DOHH2 (cell line): ENCODE data around the gene SMG5.
"Not testable (repeated sequence)": the region's sequence is repeated elsewhere in the genome, so short reads cannot be mapped to it uniquely, and the experiment has no call there.

Experiments
- H3F3A ChIP-seq: fragments of 200-600 bp; sonication (generic), shearing (Covaris generic); 2 replicates; pipeline ENCODE4 v1.6.0; 2016; ENCODE audit warnings: antibody characterized with exemption, mild to moderate bottlenecking; ENCODE audit not compliant: control insufficient read depth, insufficient read depth
- H3K27ac ChIP-seq: fragments of 200-600 bp; sonication (generic); 2 replicates; pipeline ENCODE4 v1.5.1; 2014; ENCODE audit warnings: low read depth, mild to moderate bottlenecking, low read length, moderate library complexity
- H3K27me3 ChIP-seq: fragments of 200-600 bp; sonication (generic); 2 replicates; pipeline ENCODE4 v1.6.1; 2014; ENCODE audit warnings: mild to moderate bottlenecking, low read length, mixed read lengths; ENCODE audit not compliant: control insufficient read depth
- H3K36me3 ChIP-seq: fragments of 200-600 bp; sonication (generic); 2 replicates; pipeline ENCODE4 v1.6.1; 2014; ENCODE audit warnings: mild to moderate bottlenecking, low read length, moderate library complexity, mixed read lengths; ENCODE audit not compliant: control insufficient read depth
- H3K4me1 ChIP-seq: fragments of 200-600 bp; sonication (generic); 2 replicates; pipeline ENCODE4 v1.6.1; 2014; ENCODE audit warnings: mild to moderate bottlenecking, low read length, mixed read lengths; ENCODE audit not compliant: control insufficient read depth
- H3K4me2 ChIP-seq: fragments of 200-600 bp; sonication (generic); 2 replicates; pipeline ENCODE4 v1.6.0; 2014; ENCODE audit warnings: mild to moderate bottlenecking, low read length, moderate library complexity
- H3K4me3 ChIP-seq: fragments of 200-600 bp; sonication (generic); 2 replicates; pipeline ENCODE4 v1.5.1; 2014; ENCODE audit warnings: mild to moderate bottlenecking, low read length, mixed read lengths
- H3K79me2 ChIP-seq: fragments of 200-600 bp; sonication (generic); 2 replicates; pipeline ENCODE4 v1.6.1; 2014; ENCODE audit warnings: mild to moderate bottlenecking, low read length, mixed read lengths; ENCODE audit not compliant: control insufficient read depth
- H3K9me2 ChIP-seq: fragments of 200-600 bp; sonication (generic); replicated peaks from 2 replicates; pipeline ENCODE4 v1.6.1; 2014; ENCODE audit warnings: mild to moderate bottlenecking, low read length, mixed read lengths; ENCODE audit not compliant: control insufficient read depth
- H3K9me3 ChIP-seq: fragments of 200-600 bp; sonication (generic); 2 replicates; pipeline ENCODE4 v1.6.1; 2014; ENCODE audit warnings: antibody characterized with exemption, low read length, mixed read lengths; ENCODE audit not compliant: control insufficient read depth, insufficient read depth
- H4K20me1 ChIP-seq: fragments of 200-600 bp; sonication (generic); 2 replicates; pipeline ENCODE4 v1.6.0; 2014; ENCODE audit warnings: low read depth, mild to moderate bottlenecking, antibody characterized with exemption, low read length, moderate library complexity; ENCODE audit not compliant: control insufficient read depth, insufficient read depth
- CTCF ChIP-seq: fragments of 200-600 bp; sonication (generic); IDR thresholded peaks from one replicate; pipeline ENCODE4 v1.5.1; 2014; ENCODE audit warnings: antibody characterized with exemption, mild to moderate bottlenecking, low read depth, low read length; ENCODE audit not compliant: poor library complexity, severe bottlenecking
- EZH2phosphoT487 ChIP-seq: fragments of 200-600 bp; sonication (generic); IDR thresholded peaks from 2 replicates; pipeline ENCODE4 v1.6.1; 2017; ENCODE audit warnings: borderline replicate concordance, mild to moderate bottlenecking, antibody characterized with exemption, low read length, moderate library complexity, mixed read lengths

The SMG5 gene

DNA sequence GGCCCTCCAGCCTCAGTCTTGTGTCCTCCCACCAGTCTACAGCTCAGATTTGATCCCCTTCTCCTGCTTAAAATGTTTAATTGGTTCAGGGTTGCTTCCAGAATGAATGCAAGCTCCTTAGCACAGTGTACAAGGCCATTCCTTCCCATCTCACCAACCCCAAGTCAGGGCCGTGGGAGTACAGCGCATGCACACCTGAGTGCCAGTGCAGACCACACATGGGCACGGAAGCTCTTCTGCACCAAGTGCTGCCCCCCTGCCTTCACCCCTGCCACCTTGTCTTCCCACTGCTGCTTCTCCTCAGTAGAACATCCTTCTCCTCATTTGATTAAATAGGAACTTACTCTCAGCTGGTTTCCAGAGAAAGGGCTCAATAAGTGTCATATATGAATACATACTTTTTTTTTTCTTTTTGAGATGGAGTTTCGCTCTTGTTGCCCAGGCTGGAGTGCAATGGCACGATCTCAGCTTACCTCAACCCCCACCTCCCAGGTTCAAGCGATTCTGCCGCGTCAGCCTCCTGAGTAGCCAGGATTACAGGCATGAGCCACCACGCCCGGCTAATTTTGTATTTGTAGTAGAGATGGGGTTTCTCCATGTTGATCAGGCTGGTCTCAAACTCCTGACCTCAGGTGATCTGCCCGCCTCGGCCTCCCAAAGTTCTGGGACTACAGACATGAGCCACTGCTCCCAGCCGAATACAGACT is 60.5 kb downstream of the SMG5 start:
- H3F3A ChIP-seq, result peaks cover 2% of the 10 kb centered on the region; the same call in 1 of the 2 replicates
- peaks cover 20% of the 10 kb centered on the region for H3K79me2 ChIP-seq
- no peak overlapping the region for H3K4me3 ChIP-seq
- H3K9me2 ChIP-seq, result no peaks in the 10 kb centered on the region
- no peaks in the 10 kb centered on the region for H4K20me1 ChIP-seq
- peaks cover 11% of the 10 kb centered on the region for H3K4me1 ChIP-seq
- H3K27ac ChIP-seq, result no peak overlapping the region
- peaks cover 37% of the 10 kb centered on the region for H3K36me3 ChIP-seq
- TF ChIP-seq EZH2phosphoT487 (no peak), CTCF (no peak)
- H3K4me2 ChIP-seq, result no peak overlapping the region
- no peaks in the 10 kb centered on the region for H3K9me3 ChIP-seq
- H3K27me3 ChIP-seq, result no peaks in the 10 kb centered on the region

- H3K4me2 ChIP-seq, result no peak overlapping the region
- no peaks in the 10 kb centered on the region for H3K27me3 ChIP-seq
- 0 out of 2 replicates have a peak, but pooled peaks cover 2% of the 10 kb centered on the region for H3F3A ChIP-seq
- H3K9me3 ChIP-seq, result no peaks in the 10 kb centered on the region
- H3K4me3 ChIP-seq, result no peak overlapping the region
- peaks cover 29% of the 10 kb centered on the region for H3K79me2 ChIP-seq
- H3K27ac ChIP-seq, result no peak overlapping the region
- H3K4me1 ChIP-seq, result peaks cover 3% of the 10 kb centered on the region; the same call in 1 of the 2 replicates
- no peaks in the 10 kb centered on the region for H4K20me1 ChIP-seq
- no peaks in the 10 kb centered on the region for H3K9me2 ChIP-seq
- no peak for TF ChIP-seq EZH2phosphoT487
- no peak for TF ChIP-seq CTCF
- H3K36me3 ChIP-seq, result peaks cover 32% of the 10 kb centered on the region
Measured at GRCh38 chr1:156220226-156220625, 62.4 kb downstream of the SMG5 start.

- Histone ChIP-seq H4K20me1 (no peaks in the 10 kb centered on the region), H3K36me3 (peaks cover 34% of the 10 kb centered on the region), H3K27ac (no peak overlapping the region), H3K79me2 (peaks cover 50% of the 10 kb centered on the region), H3K4me3 (no peak overlapping the region), H3K4me2 (no peak overlapping the region), H3K27me3 (no peaks in the 10 kb centered on the region), H3K9me3 (no peaks in the 10 kb centered on the region), H3K9me2 (no peaks in the 10 kb centered on the region), H3K4me1 (peaks cover 9% of the 10 kb centered on the region), H3F3A (no peaks in the 10 kb centered on the region)
- TF ChIP-seq EZH2phosphoT487 (no peak), CTCF (no peak)
Measured at GRCh38 chr1:156217871-156218270, 64.8 kb downstream of the SMG5 start.

DNA sequence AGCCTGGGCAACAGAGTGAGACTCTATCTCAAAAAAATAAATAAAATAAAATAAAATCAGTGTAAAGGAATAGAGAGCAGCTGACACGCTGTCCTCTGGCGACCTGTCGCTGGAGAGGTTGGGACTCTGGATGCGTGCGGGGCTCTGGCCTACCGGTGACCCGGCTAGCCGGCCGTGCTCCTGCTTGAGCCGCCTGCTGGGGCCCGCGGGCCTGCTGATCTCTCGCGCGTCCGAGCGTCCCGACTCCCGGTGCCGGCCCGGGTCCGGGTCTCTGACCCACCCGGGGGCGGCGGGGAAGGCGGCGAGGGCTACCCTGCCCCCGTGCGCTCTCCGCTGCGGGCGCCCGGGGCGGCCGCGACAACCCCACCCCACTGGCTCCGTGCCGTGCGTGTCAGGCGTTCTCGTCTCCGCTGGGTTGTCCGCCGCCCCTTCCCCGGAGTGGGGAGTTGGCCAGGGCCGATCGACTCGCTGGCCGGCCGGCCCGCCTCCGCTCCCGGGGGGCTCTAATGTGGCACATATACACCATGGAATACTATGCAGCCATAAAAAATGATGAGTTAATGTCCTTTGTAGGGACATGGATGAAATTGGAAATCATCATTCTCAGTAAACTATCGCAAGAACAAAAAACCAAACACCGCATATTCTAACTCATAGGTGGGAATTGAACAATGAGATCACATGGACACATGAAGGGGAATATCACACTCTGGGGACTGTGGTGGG is 66.1 kb downstream of the SMG5 start:
- H3K9me3 ChIP-seq, H3K9me2 ChIP-seq, H3K4me3 ChIP-seq, H3F3A ChIP-seq, H3K27ac ChIP-seq, H3K4me2 ChIP-seq, H3K27me3 ChIP-seq, H4K20me1 ChIP-seq: not testable (repeated sequence)
- Histone ChIP-seq H3K36me3 (peaks cover 32% of the 10 kb centered on the region), H3K79me2 (peaks cover 50% of the 10 kb centered on the region), H3K4me1 (peaks cover 15% of the 10 kb centered on the region)
